Trophoblast cell (in vitro differentiated cells and primary cell): ENCODE results near the gene CLEC17A.
"Not testable (repeated sequence)": the region's sequence is repeated elsewhere in the genome, so short reads cannot be mapped to it uniquely, and the experiment has no call there.

Source experiments
- DNase-seq, 2 donors: peaks; one replicate each; pipeline ENCODE4 v3.0.0-alpha.2; 2016
- H2AFZ ChIP-seq: 2 replicates; pipeline ENCODE4 v1.6.1; 2013; ENCODE audit warnings: low read length, moderate library complexity, mild to moderate bottlenecking; ENCODE audit not compliant: insufficient read depth, poor library complexity
- H2AK5ac ChIP-seq: 2 replicates; pipeline ENCODE4 v1.6.1; 2013; ENCODE audit warnings: mild to moderate bottlenecking, low read length
- H2BK120ac ChIP-seq: 2 replicates; pipeline ENCODE4 v1.6.1; 2013; ENCODE audit warnings: low read length, mild to moderate bottlenecking, moderate library complexity; ENCODE audit not compliant: insufficient read depth, poor library complexity
- H2BK12ac ChIP-seq: 2 replicates; pipeline ENCODE4 v1.6.1; 2013; ENCODE audit warnings: mild to moderate bottlenecking, low read length, moderate library complexity
- H2BK5ac ChIP-seq: 2 replicates; pipeline ENCODE4 v1.6.1; 2013; ENCODE audit warnings: low read length, low read depth, moderate library complexity, mild to moderate bottlenecking; ENCODE audit not compliant: poor library complexity
- H3K14ac ChIP-seq: 2 replicates; pipeline ENCODE4 v1.6.1; 2013; ENCODE audit warnings: mild to moderate bottlenecking, low read length
- H3K18ac ChIP-seq: 2 replicates; pipeline ENCODE4 v1.6.1; 2013; ENCODE audit warnings: mild to moderate bottlenecking, low read length
- H3K23ac ChIP-seq: 2 replicates; pipeline ENCODE4 v1.6.1; 2013; ENCODE audit warnings: low read length
- H3K27ac ChIP-seq: 2 replicates; pipeline ENCODE4 v1.5.1; 2013; ENCODE audit warnings: low read depth, mild to moderate bottlenecking, inconsistent platforms, low read length, moderate library complexity
- H3K27me3 ChIP-seq: 2 replicates; pipeline ENCODE4 v1.6.1; 2013; ENCODE audit warnings: inconsistent platforms, mild to moderate bottlenecking, low read length, moderate library complexity; ENCODE audit not compliant: insufficient read depth
- H3K36me3 ChIP-seq, 2 experiments: 1 replicate in 1 of 2; 2 replicates in 1 of 2; pipeline ENCODE4 v1.6.1; 2013; ENCODE audit warnings: low read length in 2 of 2, mild to moderate bottlenecking in 2 of 2, moderate library complexity in 1 of 2; ENCODE audit not compliant: insufficient read depth in 2 of 2, control insufficient read depth in 1 of 2
- H3K4ac ChIP-seq: 2 replicates; pipeline ENCODE4 v1.6.1; 2013; ENCODE audit warnings: low read depth, mild to moderate bottlenecking, low read length, moderate library complexity
- H3K4me1 ChIP-seq, 2 experiments: 1 replicate in 1 of 2; 2 replicates in 1 of 2; pipeline ENCODE4 v1.6.1; 2013; ENCODE audit warnings: low read length in 2 of 2, mild to moderate bottlenecking in 2 of 2, moderate library complexity in 1 of 2; ENCODE audit not compliant: insufficient read depth in 2 of 2, control insufficient read depth in 1 of 2
- H3K4me2 ChIP-seq: 2 replicates; pipeline ENCODE4 v1.6.1; 2013; ENCODE audit warnings: inconsistent platforms, mild to moderate bottlenecking, low read length, moderate library complexity
- H3K4me3 ChIP-seq: 2 replicates; pipeline ENCODE4 v1.5.1; 2013; ENCODE audit warnings: mild to moderate bottlenecking, low read depth, low read length, inconsistent platforms
- H3K79me1 ChIP-seq: one replicate; pipeline ENCODE4 v1.6.1; 2013; ENCODE audit warnings: low read length
- H3K79me2 ChIP-seq: 2 replicates; pipeline ENCODE4 v1.6.1; 2013; ENCODE audit warnings: low read length, mild to moderate bottlenecking; ENCODE audit not compliant: control insufficient read depth, insufficient read depth, poor library complexity
- H3K9ac ChIP-seq: 2 replicates; pipeline ENCODE4 v1.6.1; 2013; ENCODE audit warnings: mild to moderate bottlenecking, low read length
- H3K9me3 ChIP-seq: 2 replicates; pipeline ENCODE4 v1.6.1; 2013; ENCODE audit warnings: low read depth, mild to moderate bottlenecking, control low read depth, inconsistent platforms, low read length; ENCODE audit not compliant: insufficient read depth
- H4K12ac ChIP-seq: 2 replicates; pipeline ENCODE4 v1.6.1; 2013; ENCODE audit warnings: low read depth, mild to moderate bottlenecking, low read length, moderate library complexity
- H4K8ac ChIP-seq: 2 replicates; pipeline ENCODE4 v1.6.1; 2013; ENCODE audit warnings: low read depth, mild to moderate bottlenecking, low read length, moderate library complexity
- H4K91ac ChIP-seq: one replicate; pipeline ENCODE4 v1.6.1; 2013; ENCODE audit warnings: low read depth, mild to moderate bottlenecking, low read length, moderate library complexity
- WGBS: extraction: QIAGEN DNeasy Blood & Tissue Kit; methylation state at CpG from one replicate; pipeline ENCODE4 v1.1.7; 2013; ENCODE audit warnings: missing lambda C conversion rate; ENCODE audit not compliant: insufficient read length, insufficient coverage; ENCODE audit errors: extremely low coverage; 5-methylcytosine and 5-hydroxymethylcytosine counted together

Gene CLEC17A

DNA sequence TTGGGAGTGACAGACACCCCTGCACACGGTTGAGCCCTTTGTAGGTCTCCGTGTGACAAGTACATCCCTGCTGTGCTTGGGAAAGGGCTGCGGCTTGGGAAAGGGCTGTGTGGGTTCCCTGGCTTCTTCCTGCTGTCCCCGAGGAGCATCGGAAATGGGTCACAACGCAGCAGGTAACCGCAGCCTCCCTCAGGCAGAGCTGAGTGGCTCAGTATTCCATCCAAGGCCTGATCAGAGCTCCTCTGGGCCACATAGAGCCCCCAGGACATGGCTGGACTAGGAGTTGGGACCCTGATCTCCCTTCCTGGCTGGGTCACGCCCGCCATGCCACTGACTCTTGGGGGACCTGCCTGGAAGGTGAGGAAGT is 37.2 kb upstream of the CLEC17A start:
- DNase-seq: no peak
- Histone ChIP-seq H3K4me1 (peaks cover 4 to 9% of the 10 kb centered on the region in 2 experiments), H2AFZ (no peak overlapping the region), H3K9ac (no peak overlapping the region), H4K12ac (no peak overlapping the region), H4K8ac (no peak overlapping the region), H3K4me3 (peak overlapping the region; percentile 23), H3K79me2 (peaks cover 2% of the 10 kb centered on the region), H3K9me3 (no peaks in the 10 kb centered on the region), H3K23ac (no peak overlapping the region), H2BK120ac (no peak overlapping the region), H3K27me3 (no peaks in the 10 kb centered on the region), H3K18ac (no peak overlapping the region), H3K36me3 (peaks cover 2 to 6% of the 10 kb centered on the region in 2 experiments), H3K79me1 (no peaks in the 10 kb centered on the region), H2BK5ac (no peak overlapping the region), H3K14ac (no peak overlapping the region), H4K91ac (no peak overlapping the region), H2AK5ac (no peak overlapping the region), H3K27ac (no peak overlapping the region), H2BK12ac (no peak overlapping the region), H3K4ac (peak overlapping the region; percentile 1), H3K4me2 (no peak overlapping the region)
- no CpG with 5 or more reads among the region's 9 CpGs for WGBS

DNA sequence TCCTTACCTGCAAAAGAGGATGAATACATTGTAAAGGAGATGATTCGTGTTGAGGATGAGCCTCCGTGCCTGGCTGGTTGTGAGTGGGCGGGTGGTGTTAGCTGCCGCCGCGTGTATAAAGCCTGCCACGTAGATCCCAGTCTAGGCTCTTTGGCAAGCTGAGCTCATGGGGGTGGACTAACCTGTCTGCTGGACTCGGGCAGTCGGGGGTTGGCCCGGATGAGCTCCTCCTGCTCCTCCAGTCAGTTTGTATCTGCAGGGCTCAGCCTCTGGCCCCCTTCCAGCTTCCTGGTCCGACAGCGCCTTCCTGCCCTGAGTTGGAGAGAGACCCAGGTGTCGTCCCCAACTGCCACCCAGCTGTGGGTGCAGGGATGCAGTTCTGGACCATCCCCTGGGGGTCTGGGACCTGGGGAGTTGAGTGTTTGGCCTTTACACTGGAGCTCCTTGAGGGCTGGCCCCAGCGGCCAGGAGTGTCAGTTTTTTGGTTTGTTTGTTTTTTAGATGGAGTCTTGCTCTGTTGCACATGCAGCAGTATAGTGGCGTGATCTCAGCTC is 32.6 kb upstream of the CLEC17A start:
- peaks cover 11 to 16% of the 10 kb centered on the region in 2 experiments for H3K4me1 ChIP-seq
- no peak overlapping the region for H2BK12ac ChIP-seq
- H4K8ac ChIP-seq: peak overlapping the region; percentile 22
- no CpG with 5 or more reads among the region's 15 CpGs for WGBS
- peaks cover 3% of the 10 kb centered on the region for H3K79me2 ChIP-seq
- H3K4me3 ChIP-seq: no peak overlapping the region
- peak; percentile 73 for DNase-seq
- no peak overlapping the region for H4K12ac ChIP-seq
- no peak overlapping the region for H3K9ac ChIP-seq
- H3K4ac ChIP-seq: peak overlapping the region; percentile 6
- H3K4me2 ChIP-seq: no peak overlapping the region
- H3K23ac ChIP-seq: no peak overlapping the region
- no peak overlapping the region for H2BK5ac ChIP-seq
- H3K18ac ChIP-seq: no peak overlapping the region
- H3K79me1 ChIP-seq: no peaks in the 10 kb centered on the region
- H4K91ac ChIP-seq: no peak overlapping the region
- H2BK120ac ChIP-seq: no peak overlapping the region
- no peaks in the 10 kb centered on the region for H3K27me3 ChIP-seq
- H3K9me3 ChIP-seq: peaks cover 3% of the 10 kb centered on the region
- H3K14ac ChIP-seq: no peak overlapping the region
- H2AK5ac ChIP-seq: no peak overlapping the region
- H2AFZ ChIP-seq: peak overlapping the region; percentile 3
- H3K27ac ChIP-seq: no peak overlapping the region
- peaks cover 5 to 6% of the 10 kb centered on the region in 2 experiments for H3K36me3 ChIP-seq

DNA sequence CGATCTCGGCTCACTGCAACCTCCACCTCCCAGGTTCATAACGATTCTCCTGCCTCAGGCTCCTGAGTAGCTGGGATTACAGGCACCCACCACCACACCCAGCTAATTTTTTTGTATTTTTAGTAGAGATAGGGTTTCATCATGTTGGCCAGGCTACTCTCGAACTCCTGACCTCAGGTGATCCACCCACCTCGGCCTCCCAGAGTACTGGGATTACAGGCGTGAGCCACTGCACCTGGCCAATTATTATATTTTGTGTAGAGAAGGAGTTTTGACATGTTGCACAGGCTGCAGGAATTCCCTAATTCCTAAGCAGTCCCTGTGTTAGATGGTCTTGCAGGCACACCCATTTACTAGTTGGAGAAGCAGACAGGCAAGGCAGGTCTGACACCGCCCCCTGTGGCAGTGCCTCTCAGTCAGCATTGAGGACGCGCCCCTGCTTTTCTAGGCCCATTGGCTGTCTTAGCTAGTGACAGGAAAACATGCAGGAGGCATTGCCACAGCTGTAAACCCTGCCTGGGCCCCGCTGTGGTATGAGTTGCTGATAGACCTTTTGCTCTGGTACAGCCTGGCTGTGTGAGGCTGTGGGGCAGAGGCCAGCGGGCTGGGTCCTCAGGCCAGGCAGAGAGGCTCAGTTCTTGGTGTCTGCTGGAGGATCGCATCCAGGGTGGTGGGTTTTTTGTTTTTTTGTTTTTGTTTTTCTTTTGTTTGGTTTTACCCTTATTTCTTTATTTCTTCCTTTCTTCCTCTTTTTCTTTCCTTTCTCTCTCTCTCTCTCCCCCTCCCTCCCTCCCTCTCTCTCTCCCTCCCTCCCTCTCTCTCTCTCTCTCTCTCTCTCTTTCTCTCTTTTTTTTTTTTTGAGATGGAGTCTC is 31.5 kb upstream of the CLEC17A start:
- peak; percentile 93 to 98 for DNase-seq
- no CpG with 5 or more reads among the region's 12 CpGs for WGBS
- H3K9me3 ChIP-seq, H3K36me3 ChIP-seq, H2AK5ac ChIP-seq, H3K18ac ChIP-seq, H3K4me3 ChIP-seq, H3K14ac ChIP-seq, H2AFZ ChIP-seq, H3K27me3 ChIP-seq, H3K79me1 ChIP-seq, H3K9ac ChIP-seq, H2BK120ac ChIP-seq, H2BK5ac ChIP-seq, H3K27ac ChIP-seq, H4K8ac ChIP-seq, H2BK12ac ChIP-seq, H4K12ac ChIP-seq, H3K4ac ChIP-seq, H3K23ac ChIP-seq, H4K91ac ChIP-seq, H3K79me2 ChIP-seq, H3K4me2 ChIP-seq: not testable (repeated sequence)
- H3K4me1 ChIP-seq: peaks cover 12 to 21% of the 10 kb centered on the region in 2 experiments

DNA sequence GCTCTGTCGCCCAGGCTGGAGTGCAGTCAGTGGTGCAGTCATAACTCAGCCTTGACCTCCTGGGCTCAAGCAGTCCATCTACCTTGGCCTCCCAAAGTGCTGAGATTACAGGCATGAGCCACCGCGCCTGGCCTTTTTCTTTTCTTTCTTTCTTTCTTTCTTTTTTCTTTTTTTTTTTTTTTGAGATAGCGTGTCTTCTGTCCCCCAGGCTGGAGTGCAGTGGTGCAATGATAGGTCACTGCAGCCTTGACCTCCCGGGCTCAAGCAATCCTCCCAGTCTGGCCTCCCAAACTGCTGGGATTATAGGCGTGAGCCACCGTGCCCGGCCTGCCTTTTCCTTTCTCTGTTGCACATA is 30.9 kb upstream of the CLEC17A start:
- peaks cover 16 to 21% of the 10 kb centered on the region in 2 experiments for H3K4me1 ChIP-seq
- H4K8ac ChIP-seq, H4K12ac ChIP-seq, H3K9ac ChIP-seq, H2BK12ac ChIP-seq, H3K79me2 ChIP-seq, H2BK5ac ChIP-seq, H3K4me2 ChIP-seq, H3K4ac ChIP-seq, H3K79me1 ChIP-seq, H2AFZ ChIP-seq, H3K27me3 ChIP-seq, DNase-seq, H3K4me3 ChIP-seq, H2AK5ac ChIP-seq, H3K9me3 ChIP-seq, H3K27ac ChIP-seq, H4K91ac ChIP-seq, H3K14ac ChIP-seq, H2BK120ac ChIP-seq, H3K36me3 ChIP-seq, H3K23ac ChIP-seq, H3K18ac ChIP-seq: not testable (repeated sequence)
- WGBS: no CpG with 5 or more reads among the region's 8 CpGs
